GM18870 (cell line): Measurements from ENCODE around the gene SF3B1.
"Not testable (repeated sequence)": the region's sequence is repeated elsewhere in the genome, so short reads cannot be mapped to it uniquely, and the experiment has no call there.

ENCODE experiments used
- ATAC-seq: cut with Tn5 transposase; IDR thresholded peaks from one replicate; pipeline ENCODE4 v1.9.1; 2021; ENCODE audit warnings: moderate library complexity; ENCODE audit not compliant: unreplicated experiment

SF3B1 gene

GRCh38 chr2:197434541-197435513 lies at the start of gene SF3B1:
Gene SF3B1 (minus strand): TSS chr2:197435028. CDS start chr2:197434999, 29 bp downstream.
- peak; percentile 87 for ATAC-seq

- ATAC-seq = not testable (repeated sequence)
These were observed 49.4 kb upstream of the SF3B1 start for GRCh38 chr2:197484248-197484647.

GRCh38 chr2:197480165-197481036 lies 45.6 kb upstream of the SF3B1 start:
- no peak for ATAC-seq

GRCh38 chr2:197477797-197478196 lies 43.0 kb upstream of the SF3B1 start:
- ATAC-seq = no peak

- no peak for ATAC-seq
These were observed 37.3 kb upstream of the SF3B1 start for GRCh38 chr2:197472166-197472565.

GRCh38 chr2:197464175-197464574 lies 29.3 kb upstream of the SF3B1 start:
- no peak for ATAC-seq

- ATAC-seq = no peak
These were observed 26.2 kb upstream of the SF3B1 start for GRCh38 chr2:197461057-197461456.

GRCh38 chr2:197460649-197461048 lies 25.8 kb upstream of the SF3B1 start:
- no peak for ATAC-seq

- ATAC-seq = no peak
These were observed 20.6 kb upstream of the SF3B1 start for GRCh38 chr2:197455428-197455827.

GRCh38 chr2:197454923-197455322 lies 20.1 kb upstream of the SF3B1 start:
- no peak for ATAC-seq

- ATAC-seq = peak; percentile 18
These were observed 19.1 kb upstream of the SF3B1 start for GRCh38 chr2:197453914-197454398.

GRCh38 chr2:197453123-197453913 lies 18.5 kb upstream of the SF3B1 start, which contains the start of gene COQ10B:
Gene COQ10B (plus strand): TSS chr2:197453552. CDS start chr2:197453561, 9 bp downstream.
- ATAC-seq = peak; percentile 97

- ATAC-seq = no peak
These were observed 17.9 kb upstream of the SF3B1 start for GRCh38 chr2:197452754-197453122.

GRCh38 chr2:197450935-197451358 lies 16.1 kb upstream of the SF3B1 start:
- not testable (repeated sequence) for ATAC-seq

- ATAC-seq = no peak
These were observed 15.6 kb upstream of the SF3B1 start for GRCh38 chr2:197450465-197450864.

GRCh38 chr2:197446844-197447243 lies 12.0 kb upstream of the SF3B1 start:
- ATAC-seq = no peak

- ATAC-seq = no peak
These were observed 10.9 kb upstream of the SF3B1 start for GRCh38 chr2:197445746-197446145.

GRCh38 chr2:197442857-197443256 lies 8.0 kb upstream of the SF3B1 start:
- no peak for ATAC-seq

GRCh38 chr2:197437380-197437779 lies 2.6 kb upstream of the SF3B1 start:
- ATAC-seq = no peak

GRCh38 chr2:197435598-197436420 lies 981 bp upstream of the SF3B1 start:
- no peak for ATAC-seq
